GM21825 (cell line): ENCODE results near the gene PDE4DIP.
"Not testable (repeated sequence)": the region's sequence is repeated elsewhere in the genome, so short reads cannot be mapped to it uniquely, and the experiment has no call there.

Experiments used
- ATAC-seq: cut with Tn5 transposase; IDR thresholded peaks from one replicate; pipeline ENCODE4 v1.9.1; 2021; ENCODE audit warnings: mild to moderate bottlenecking, moderate library complexity; ENCODE audit not compliant: unreplicated experiment

PDE4DIP gene

DNA sequence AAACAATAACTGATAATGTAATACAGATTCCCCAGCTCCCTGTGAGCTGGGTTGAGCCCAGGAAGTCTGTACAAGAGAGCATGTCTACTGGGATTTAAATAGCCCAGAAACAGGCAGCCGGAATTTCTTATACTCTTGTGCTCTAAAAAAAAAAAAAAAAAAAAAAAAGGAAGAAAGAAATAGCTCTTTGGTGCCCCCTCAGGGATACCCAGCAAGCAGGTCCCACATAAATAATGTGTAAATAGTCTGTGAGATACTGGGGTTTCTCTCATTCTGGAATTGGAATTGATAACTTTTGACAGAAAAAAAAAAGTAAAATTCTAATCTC, 25.4 kb downstream of the PDE4DIP start:
- ATAC-seq, result not testable (repeated sequence)

DNA sequence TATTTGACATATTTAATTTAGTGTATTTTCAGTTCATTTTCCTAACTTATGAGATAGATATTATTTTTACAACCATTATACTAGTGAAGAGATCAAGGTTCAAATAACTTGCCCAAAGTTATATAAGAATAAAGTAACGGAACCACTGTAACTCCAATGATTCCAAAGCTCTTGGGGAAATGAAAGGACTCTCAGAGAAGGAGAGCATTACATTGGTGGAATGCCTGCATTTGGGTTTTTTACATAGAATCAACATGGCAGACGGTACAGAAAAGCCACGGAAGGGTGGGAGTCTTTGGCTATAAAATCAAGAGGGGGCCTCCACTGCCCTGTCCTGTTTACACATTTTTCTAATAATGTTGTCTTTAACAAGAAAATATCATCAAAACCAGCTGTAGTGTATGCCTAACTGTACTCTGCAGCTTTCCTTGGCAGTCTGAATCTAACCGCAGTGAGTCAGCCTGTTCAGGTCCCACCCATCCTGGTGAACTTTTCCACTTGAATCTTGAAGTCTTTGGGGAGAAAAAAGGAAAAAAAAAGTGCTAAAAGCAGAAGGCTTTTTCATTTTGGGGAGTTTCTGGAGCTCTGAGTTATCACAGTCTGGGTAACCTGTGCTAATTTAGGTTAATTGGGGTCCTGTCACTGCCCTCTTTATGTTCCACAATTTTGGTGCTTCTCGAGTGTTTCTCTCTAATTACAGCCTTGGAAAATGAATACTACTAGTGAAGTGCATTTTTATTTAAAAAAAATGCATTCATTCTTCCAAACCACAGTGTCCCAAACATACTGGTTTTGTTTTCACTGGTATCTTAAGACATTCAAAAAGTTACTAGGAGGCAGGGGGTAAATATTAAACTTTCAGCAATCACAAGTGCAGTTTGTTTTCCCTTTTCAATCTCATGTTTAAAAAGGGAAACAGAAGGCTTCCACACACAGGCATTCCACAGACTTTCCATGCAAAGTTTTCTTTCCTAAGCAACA, 30.5 kb downstream of the PDE4DIP start:
- ATAC-seq, result not testable (repeated sequence)

DNA sequence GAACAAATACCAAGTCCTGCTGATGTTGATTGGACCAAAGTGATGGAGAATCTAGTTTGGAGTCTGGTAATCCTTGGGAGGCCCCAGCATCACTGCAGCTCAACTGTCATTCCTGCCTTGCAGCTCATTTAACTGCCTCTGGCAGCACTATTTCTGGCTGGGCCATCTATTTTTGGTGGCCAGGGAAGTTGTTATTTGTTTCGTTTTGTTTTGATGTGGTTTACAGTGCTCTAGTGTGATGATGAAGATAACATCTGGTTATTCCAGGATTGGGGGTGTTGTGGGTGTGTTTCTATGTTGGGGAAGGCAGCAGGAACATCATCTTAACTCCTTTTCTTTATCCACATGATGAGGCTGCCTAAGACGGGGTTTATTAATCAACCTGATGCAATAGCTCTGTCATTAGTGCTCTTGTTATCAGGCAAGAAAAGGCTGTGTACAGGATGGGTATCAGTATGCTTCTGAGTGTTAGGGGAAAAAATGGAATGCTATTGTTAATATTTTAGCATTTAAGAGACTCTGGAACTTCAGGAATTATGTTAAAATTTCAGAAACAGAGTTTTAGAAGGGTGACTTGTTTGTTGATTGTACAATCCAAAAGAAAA, 35.7 kb downstream of the PDE4DIP start:
- ATAC-seq, result not testable (repeated sequence)

DNA sequence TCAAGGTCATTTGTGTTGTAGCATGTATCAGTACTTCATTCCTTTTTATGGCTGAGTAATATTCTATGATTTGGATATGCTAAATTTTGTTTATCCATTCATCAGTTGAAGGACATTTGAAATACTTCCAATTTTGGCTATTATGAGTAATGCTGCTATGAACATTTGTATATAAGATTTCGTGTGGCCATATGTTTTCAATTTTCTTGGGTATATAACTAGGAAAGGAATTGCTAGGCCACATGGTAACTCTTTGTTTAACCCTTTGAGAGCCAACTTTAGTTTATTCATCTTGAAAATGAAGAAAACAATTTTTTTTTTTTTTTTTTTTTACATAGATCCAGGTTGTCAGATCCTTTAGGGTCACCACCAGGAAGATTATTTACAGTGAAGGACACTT, 37.0 kb downstream of the PDE4DIP start:
- not testable (repeated sequence) for ATAC-seq

DNA sequence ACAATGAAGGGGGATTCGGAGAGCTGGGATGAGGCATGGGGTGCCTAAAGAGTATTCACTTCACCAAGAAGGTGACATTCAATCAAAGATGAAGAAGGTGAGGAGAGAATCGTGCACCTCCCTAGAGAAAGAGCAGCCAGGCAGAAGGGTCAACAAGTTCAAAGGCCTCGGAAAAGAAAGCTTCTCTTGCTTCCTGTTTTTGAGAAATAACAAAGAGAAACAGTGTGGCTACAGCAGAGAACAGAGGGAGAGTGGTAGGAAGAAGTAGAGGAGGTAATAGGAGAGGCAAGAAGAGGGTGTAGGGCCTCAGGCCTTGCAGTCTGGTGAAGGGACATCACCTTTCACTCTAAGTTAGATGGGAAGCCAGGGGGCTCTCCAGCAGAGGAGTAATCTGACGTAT, 41.0 kb downstream of the PDE4DIP start:
- ATAC-seq, result not testable (repeated sequence)

DNA sequence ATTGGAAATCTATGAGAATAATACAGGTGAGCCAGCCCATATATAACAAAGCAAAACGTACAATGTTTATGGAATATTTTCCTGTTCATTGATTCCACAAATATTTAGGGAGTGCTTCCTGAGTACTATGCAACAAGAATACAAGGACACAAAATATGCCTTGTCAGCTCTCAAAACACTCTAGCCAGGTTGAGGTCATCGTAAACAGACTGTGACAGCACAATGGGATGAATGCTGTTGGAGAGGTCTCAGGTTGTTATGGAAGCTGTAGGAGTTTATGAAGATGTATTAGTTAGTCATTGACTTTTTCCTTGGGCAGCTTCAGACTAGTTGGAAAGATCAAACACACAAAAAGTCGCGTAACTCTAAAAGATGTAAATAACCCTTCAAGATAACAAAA, 42.1 kb downstream of the PDE4DIP start:
- not testable (repeated sequence) for ATAC-seq

DNA sequence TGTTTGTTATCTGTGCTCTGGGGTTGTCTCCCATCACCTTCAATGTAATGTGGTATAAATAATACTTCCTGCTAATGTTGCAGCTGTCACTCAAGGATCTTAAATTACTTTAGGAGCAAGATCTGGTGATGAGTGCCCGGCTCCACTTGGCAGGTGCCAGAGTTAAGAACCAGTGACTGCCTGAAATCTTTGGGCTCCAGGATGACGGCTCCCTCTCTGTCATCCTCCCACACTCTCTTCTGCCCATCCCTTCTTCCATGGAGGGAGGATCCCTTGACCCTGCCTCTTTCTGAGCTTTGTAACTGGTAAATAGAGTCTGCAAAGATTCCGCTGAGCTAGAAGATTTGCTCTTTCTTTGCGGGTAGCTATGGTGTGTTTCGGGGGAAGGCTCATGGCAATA, 44.4 kb downstream of the PDE4DIP start:
- not testable (repeated sequence) for ATAC-seq

DNA sequence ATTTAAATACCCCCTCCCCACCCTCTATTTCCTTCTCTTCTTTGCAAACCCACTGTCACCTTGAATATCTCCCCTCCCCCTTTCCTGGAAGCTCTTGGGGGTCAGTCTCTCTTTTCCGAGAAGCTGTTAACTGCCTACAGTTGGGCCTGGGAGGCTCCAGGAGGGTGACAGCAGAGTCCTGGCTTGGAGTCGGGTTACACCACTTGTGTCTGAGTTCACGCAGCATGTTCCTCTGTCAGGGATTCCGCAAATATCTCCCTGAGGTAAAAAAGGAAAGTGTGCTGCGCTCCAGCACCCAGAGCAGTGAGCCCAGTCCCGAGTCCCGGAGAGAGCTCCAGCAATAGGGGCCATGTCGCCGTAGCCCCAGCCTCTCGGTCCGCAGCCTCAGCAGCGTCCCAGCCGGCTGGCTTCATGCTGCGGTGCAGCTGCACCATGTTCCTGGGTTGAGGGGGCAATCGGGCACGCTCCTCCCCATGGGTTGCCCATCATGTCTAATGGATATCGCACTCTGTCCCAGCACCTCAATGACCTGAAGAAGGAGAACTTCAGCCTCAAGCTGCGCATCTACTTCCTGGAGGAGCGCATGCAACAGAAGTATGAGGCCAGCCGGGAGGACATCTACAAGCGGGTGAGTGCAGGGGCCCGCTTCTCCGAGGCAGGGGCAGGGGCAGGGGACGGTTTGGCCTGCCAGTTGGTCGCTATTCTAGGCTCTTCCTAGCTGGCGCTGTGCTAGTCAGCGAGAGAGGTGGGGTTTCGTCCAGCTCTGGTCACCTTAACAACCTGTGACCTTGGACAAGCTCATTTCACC, 45.2 kb downstream of the PDE4DIP start:
- ATAC-seq, result not testable (repeated sequence)

DNA sequence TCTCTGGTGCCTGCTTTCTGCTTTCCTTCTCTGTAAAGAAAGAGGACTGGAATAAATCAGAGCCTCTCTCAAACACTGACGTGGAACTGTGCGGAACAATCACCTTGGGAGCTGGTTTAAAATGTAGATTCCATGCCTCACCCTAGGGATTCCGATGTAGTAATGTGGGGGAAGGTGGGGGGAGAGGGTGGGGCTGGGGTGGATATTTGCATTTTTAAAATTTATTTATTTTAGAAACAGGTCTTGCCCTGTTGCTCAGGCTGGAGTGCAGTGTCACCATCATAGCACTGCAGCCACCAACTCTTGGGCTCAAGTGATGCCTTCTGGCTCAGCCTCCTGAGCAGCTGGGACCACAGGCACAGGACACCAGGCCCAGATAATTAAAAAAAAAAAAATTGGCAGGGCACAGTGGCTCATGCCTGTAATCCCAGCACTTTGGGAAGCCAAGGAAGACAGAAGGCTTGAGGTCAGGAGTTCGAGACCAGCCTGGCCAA, 45.9 kb downstream of the PDE4DIP start:
- ATAC-seq, result not testable (repeated sequence)

DNA sequence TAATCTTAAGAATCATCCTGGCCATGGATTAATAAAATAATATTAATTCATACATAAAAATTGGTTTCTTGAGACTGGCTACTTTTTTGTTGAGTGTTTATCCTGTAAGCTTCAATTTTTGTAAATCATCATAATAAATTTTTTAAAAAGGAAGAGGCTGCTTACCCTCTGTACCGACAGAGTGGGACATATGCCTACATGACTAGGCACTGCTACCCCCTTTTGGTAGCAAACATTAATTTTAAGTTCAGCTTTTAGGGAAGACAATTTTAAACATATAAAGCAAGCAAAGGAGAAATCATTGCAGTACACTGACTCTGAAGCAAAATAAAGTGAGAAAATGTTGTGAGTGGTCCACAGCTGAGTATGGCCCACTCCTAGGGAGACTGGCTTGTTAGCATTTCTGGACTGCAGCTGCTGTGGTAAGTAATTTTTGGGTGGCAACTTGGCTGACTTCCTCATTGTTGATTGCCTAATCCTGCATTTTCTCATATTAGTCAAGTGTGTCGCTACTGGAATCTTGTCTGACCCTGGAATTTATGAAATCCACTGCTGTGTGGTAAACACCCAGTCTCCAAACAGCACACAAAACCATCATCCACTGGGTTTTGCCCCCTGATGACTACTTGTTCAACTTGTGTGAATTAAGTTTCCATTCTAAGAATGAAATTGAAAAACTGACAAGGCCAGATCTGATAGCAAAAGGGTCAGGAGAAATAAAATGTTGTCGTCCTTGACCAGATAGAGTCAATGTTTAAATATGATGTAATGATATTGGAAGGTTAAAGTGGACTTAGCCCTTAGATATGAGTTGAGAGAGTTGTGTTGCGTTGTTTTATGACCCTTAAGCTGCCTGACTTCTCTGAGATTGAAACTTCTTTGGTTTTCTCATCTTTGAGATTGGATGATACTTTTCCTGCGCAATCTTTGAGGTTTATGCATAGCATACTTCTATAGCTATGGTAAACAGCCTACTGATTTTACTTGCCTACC, 50.4 kb downstream of the PDE4DIP start:
- ATAC-seq, result not testable (repeated sequence)

DNA sequence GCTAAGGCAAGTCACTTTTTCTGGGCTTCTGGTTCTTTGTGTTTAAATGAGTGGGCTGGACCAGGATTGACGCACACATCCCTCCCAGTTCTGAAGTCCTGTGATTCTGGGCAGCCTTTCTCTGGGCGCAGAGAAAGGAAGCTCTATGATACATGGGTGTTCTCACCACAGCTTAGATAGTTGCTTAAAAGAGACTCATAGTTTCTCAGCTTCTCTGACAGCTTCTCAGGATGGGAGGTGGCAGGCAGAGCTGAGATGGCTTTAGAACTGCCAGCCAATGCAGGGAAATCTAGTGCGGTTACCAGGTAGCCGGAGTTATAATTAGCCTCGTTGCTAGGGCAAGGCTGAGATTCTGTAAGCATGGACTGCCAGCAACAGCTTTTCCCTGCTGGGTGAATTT, 55.8 kb downstream of the PDE4DIP start:
- ATAC-seq, result not testable (repeated sequence)

DNA sequence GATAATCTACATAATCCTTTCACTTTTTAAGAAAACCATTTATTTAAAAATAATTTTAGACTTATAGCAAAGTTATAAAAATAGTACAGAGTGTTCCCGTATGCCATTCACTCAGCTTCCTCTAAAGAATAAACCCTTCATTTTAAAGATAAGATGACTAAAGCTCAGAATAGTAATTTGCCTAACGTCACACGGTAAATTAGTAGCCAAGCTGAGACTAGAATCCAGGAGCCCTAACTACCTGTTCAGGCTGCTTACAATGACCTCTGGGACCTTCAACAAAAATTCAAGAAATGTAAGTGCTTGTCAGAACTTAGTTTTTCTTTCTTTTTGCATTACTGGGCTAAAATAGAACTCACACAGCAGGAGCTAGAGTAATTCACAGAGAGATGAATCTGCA, 56.5 kb downstream of the PDE4DIP start:
- not testable (repeated sequence) for ATAC-seq

DNA sequence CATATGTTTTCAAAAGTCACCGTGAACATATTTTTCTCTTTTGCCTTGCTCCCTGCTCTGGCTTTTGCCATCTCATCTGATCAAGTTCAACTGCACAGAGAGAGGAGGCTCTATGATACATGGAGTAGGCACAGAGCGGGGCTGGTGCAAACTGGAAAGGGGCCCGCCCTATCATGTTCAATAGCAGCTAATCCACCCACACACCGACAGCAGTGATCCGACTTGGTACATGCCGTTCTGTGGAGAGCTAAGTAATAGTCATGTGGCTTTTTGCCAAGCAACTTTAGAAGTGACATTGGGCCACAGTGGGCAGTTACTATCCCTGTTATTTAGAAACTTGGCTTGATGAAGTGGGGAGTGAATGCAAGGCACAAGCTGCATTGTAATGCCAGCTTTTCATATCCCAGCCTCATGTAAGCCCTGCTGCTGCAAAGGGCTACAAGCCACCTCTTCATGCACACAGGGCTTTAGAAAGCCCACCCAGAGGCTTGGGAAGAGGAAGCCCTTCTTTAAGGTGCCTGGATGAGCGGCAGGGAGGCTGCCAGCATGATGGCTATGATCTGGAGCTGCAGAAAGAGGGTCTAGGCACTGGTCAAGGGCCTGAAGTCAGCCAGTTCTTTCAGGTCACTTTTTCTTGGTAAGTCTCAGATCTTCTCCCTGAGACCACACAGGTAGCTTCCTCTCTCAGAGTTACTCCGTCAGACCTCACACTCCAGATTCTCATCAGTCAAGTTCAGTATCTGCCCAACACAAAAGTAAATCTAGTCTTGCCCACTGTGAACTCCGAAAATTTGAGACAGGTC, 57.1 kb downstream of the PDE4DIP start:
- not testable (repeated sequence) for ATAC-seq

DNA sequence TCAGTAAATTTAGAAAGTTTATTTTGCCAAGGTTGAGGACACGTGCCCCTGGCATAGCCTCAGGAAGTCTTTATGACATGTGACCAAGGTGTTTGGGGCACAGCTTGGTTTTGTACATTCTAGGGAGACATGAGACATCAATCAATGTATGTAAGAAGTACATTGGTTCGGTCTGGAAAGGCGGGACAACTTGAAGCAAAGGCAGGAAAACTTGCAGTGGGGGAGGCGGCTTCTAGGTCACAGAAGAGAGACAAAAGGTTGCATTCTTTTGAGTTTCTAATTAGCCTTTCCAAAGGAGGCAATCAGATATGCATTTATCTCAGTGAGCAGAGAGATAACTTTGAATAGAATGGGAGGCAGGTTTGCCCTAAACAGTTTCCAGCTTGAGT, 57.7 kb downstream of the PDE4DIP start:
- not testable (repeated sequence) for ATAC-seq

DNA sequence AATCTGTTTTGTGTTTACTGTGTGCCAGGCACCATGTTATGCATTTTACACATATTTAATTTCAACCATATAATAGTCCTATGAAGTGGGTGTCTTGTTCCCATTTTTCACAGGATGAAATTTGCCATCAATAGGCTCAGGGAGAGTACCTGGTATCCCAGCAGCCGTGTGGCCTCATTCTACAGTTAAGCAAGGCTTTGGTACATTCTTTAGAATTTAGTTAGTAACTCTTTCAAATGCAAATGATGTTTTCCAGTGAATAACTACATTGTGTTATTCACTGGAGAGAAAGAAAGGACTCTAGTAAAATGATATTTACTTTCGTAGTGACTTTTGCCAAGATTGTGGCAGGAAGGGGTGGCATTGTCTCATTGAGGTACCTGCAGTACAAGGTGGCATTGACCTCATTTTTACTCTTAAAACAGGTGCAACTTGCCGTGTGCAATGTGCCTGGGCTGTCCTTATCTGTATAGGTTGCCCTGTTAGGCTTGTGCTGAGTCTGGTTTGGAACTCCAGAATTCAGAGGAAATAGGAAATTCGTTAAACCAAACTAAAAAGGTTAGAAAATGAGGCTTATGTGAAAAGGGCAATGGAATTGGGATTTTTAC, 65.1 kb downstream of the PDE4DIP start:
- not testable (repeated sequence) for ATAC-seq

DNA sequence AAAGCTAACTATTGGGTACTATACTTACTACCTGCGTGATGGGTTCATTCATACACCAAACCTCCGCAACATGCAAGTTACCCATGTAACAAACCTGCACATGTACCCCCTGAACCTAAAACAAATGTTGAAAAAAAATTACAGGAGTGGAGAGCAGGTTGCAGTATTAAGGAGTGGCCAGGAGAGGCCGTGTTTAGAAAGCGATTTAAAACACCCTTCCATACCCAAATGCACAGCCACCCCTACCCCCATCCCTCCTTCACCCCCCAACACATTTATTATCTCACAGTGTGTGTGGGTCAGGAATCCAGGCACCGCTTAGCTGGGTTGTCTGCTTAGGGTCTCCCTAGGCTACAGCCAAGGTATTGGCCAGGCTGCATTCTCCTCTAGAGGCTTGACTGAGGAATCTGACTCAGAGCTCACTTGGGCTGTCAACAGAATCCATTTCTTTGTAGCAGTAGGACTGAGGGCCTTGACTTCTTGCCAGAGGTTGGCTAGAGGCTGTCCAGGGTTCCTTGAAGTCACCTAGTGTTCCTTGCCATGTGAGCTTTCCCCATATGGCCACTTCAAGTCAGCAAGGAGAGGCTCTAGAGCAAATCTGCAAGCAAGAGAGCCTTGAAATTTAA, 67.2 kb downstream of the PDE4DIP start:
- not testable (repeated sequence) for ATAC-seq

DNA sequence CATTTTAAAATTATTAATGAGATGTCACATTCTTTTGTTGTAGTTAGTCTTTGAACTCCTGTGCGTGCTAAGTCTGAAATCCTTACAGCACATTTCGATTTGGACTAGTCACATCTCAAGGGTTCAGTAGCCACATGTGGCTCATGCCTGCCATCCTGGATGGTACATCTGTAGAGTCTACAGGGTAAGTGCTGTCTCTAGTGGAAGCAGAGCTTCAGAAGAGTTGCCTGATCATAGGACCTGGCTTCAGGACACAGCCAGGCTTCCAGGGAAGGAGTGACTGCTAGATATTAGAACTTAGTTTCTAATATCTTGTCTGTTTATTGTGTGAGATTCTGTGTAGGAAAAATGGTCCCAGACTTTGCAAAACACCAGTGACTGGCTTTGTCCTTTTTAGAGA, 72.0 kb downstream of the PDE4DIP start:
- not testable (repeated sequence) for ATAC-seq

DNA sequence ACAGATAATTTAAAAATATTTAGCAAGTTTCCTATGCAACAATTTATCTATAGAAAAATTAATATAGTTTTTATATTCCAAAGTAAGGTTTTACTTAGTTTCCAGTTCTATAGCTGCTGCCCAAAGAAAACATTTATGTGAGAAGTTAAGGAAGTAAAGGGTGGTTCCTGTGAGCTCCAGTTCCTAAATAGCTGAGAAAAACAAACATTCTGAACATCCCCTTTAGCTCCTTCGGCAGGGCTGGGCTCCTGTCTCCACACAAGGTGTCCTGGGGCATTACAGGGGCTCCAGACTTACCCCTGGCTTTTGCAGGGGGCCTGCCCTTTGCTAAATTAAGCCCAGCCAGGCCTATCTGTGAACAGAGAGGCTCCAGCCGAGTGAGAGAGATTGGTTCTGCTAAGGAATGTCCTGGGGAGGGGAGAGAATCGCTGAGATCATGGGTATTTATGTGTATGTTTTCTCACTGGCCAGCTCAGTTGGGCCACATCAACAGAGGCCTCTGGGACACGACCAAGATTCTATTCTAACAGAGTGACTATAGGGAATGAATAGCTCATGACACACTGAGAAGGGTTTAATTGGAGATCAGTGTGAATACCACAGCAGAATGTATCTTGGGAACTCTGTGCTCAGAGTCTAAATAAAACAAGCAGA, 72.6 kb downstream of the PDE4DIP start:
- not testable (repeated sequence) for ATAC-seq
